ENCODE results near the gene CRYBG1. TPM values are rescaled to one million over a fixed set of nuclear protein-coding genes. Genes with fewer than 3 reads are reported as not detected.

Gene CRYBG1
- total RNA-seq, 1 donor from 2014 or later: 27.9 TPM

DNA sequence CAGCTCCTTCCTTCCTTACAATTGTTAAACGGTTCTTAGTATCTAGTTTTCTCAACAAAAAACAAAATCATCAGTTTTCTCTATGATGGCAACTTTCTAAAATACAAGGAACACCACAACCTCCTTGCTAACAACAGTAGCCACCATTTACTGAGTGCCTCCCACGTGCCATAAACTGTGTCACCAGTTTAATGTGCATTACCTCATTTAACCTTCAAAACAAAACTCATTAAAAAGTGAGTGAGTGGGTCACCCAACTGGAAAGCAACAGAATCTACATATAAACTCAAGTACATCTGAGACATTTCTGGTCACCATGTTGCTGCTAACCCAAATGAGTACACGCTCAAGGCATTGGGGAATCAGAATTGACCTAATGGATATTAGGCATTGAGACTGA is 257.8 kb downstream of the CRYBG1 start:
- H3K4me1 ChIP-seq: no peaks in the 10 kb centered on the region
- peaks cover 21% of the 10 kb centered on the region for H3K36me3 ChIP-seq
- H3K4me3 ChIP-seq: no peak overlapping the region
- no peaks in the 10 kb centered on the region for H3K9me3 ChIP-seq
- H3K27me3 ChIP-seq (ENCODE audit: low read depth): no peaks in the 10 kb centered on the region
- intact Hi-C loops (cut with DNase I): no loop called here
- no peak overlapping the region for H3K27ac ChIP-seq
- TF ChIP-seq, protein P1, sequence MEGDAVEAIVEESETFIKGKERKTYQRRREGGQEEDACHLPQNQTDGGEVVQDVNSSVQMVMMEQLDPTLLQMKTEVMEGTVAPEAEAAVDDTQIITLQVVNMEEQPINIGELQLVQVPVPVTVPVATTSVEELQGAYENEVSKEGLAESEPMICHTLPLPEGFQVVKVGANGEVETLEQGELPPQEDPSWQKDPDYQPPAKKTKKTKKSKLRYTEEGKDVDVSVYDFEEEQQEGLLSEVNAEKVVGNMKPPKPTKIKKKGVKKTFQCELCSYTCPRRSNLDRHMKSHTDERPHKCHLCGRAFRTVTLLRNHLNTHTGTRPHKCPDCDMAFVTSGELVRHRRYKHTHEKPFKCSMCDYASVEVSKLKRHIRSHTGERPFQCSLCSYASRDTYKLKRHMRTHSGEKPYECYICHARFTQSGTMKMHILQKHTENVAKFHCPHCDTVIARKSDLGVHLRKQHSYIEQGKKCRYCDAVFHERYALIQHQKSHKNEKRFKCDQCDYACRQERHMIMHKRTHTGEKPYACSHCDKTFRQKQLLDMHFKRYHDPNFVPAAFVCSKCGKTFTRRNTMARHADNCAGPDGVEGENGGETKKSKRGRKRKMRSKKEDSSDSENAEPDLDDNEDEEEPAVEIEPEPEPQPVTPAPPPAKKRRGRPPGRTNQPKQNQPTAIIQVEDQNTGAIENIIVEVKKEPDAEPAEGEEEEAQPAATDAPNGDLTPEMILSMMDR (IDR thresholded peaks at IDR 0.05): no peak
- ATAC-seq: no peak
- no peak for DNase-seq

DNA sequence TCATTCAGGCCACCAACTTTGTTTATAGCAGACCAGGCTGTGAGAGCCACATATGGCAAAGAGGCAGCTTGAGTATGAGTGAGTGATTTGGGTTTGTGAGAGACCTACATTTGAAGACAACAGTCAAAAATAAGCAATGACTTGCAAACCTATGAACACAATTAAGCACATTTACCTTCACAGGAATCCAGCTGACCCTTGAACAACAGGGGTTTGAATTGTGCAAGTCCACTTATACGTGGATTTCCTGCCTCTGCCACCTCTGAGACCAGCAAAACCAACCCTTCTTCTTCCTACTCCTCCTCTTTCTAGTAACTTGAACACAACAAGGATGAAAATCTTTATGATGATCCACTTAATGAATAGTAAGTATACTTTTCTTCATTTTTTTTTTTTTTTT is 258.7 kb downstream of the CRYBG1 start:
- no peaks in the 10 kb centered on the region for H3K9me3 ChIP-seq
- no peaks in the 10 kb centered on the region for H3K27me3 ChIP-seq (ENCODE audit: low read depth)
- no peak for DNase-seq
- H3K36me3 ChIP-seq: peaks cover 16% of the 10 kb centered on the region
- H3K4me1 ChIP-seq: no peaks in the 10 kb centered on the region
- H3K27ac ChIP-seq: no peak overlapping the region
- no peak for ATAC-seq
- TF ChIP-seq, protein P1 (IDR thresholded peaks at IDR 0.05): no peak
- no peak overlapping the region for H3K4me3 ChIP-seq
- intact Hi-C loops (cut with DNase I): no loop called here

DNA sequence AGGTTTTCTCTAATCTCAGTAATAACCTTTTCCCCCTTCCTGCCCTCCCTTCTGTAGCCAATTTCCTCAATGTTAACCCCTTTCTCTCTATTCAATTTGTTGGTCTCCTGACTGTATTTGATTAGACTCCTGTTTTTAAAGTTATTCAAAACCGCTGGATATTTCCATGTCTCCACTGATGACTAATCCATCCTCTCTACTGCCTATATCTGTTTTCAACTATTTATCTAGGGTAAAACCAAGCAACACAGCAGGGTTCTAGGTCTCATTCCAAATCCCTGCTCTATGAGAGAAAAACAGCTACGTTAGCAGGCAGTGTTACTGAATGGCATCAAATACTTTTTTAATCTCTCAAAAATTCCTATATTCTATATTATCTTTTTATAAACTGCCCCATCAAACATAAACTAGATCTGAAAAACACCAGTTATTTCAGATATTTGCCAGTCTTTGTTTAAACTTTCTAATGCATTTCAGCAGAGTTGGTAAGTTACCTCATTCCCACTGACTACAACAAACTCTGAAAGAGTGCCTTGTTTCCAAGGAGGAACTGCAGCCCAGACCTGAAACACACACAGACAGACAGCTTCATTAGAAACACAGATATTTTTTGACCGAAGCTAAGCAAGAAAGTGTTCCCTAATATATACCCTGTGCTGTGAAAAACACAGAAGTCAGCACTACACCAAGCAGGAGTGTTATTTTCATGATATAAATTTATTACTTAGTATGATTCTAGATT is 260.6 kb downstream of the CRYBG1 start:
- intact Hi-C loops (cut with DNase I): no loop called here
- H3K36me3 ChIP-seq: peaks cover 16% of the 10 kb centered on the region
- no peaks in the 10 kb centered on the region for H3K9me3 ChIP-seq
- no peak for ATAC-seq
- no peak for DNase-seq
- no peak overlapping the region for H3K4me3 ChIP-seq
- H3K4me1 ChIP-seq: no peaks in the 10 kb centered on the region
- TF ChIP-seq, protein P1 (IDR thresholded peaks at IDR 0.05): no peak
- no peak overlapping the region for H3K27ac ChIP-seq
- no peaks in the 10 kb centered on the region for H3K27me3 ChIP-seq (ENCODE audit: low read depth)

Other genes with a start within 250 kb of the CRYBG1 start
- 33.6 TPM for gene ATG5, start 35.0 kb upstream of the CRYBG1 start, total RNA-seq

Measured in lower lobe of right lung (tissue), 2 donors.